NCI-H446 treated with DMSO at 0.1 percent for 48 hours (cell line): ENCODE data around the gene YKT6.
"Not testable (repeated sequence)": the region's sequence is repeated elsewhere in the genome, so short reads cannot be mapped to it uniquely, and the experiment has no call there.

Experiments
- DNase-seq: peaks from one replicate; lab custom pipeline; 2025; lab: John Stamatoyannopoulos, UW

Gene YKT6

GRCh38 chr7:44194069-44194468 lies 6.7 kb upstream of the YKT6 start:
- no peak for DNase-seq

- no peak for DNase-seq
Measured at GRCh38 chr7:44194562-44195145, 6.1 kb upstream of the YKT6 start.

GRCh38 chr7:44195889-44196288 lies 4.9 kb upstream of the YKT6 start:
- peak; percentile 15 for DNase-seq

GRCh38 chr7:44196450-44196872 lies 4.3 kb upstream of the YKT6 start:
- DNase-seq = peak; percentile 12

- no peak for DNase-seq
Measured at GRCh38 chr7:44197474-44197873, 3.3 kb upstream of the YKT6 start.

GRCh38 chr7:44200163-44200562 lies 615 bp upstream of the YKT6 start:
- DNase-seq = not testable (repeated sequence)

- no peak for DNase-seq
Measured at GRCh38 chr7:44201813-44202212, 1.0 kb downstream of the YKT6 start.

- DNase-seq = no peak
Measured at GRCh38 chr7:44206008-44206407, 5.2 kb downstream of the YKT6 start.

GRCh38 chr7:44208085-44208484 lies 7.3 kb downstream of the YKT6 start:
- no peak for DNase-seq

GRCh38 chr7:44210107-44210506 lies 9.3 kb downstream of the YKT6 start:
- DNase-seq = no peak

GRCh38 chr7:44211126-44211675 lies 10.4 kb downstream of the YKT6 start:
- DNase-seq = no peak

GRCh38 chr7:44212018-44212417 lies 11.2 kb downstream of the YKT6 start:
- no peak for DNase-seq

- no peak for DNase-seq
Measured at GRCh38 chr7:44212581-44213184, 11.9 kb downstream of the YKT6 start.

GRCh38 chr7:44213206-44213876 lies 12.6 kb downstream of the YKT6 start:
- DNase-seq = no peak

- no peak for DNase-seq
Measured at GRCh38 chr7:44213877-44214388, 13.2 kb downstream of the YKT6 start.

- no peak for DNase-seq
Measured at GRCh38 chr7:44215531-44215930, 14.8 kb downstream of the YKT6 start.

GRCh38 chr7:44216019-44216418 lies 15.2 kb downstream of the YKT6 start:
- DNase-seq = no peak

- DNase-seq = no peak
Measured at GRCh38 chr7:44216521-44217222, 15.9 kb downstream of the YKT6 start.

- DNase-seq = no peak
Measured at GRCh38 chr7:44217223-44217714, 16.5 kb downstream of the YKT6 start.

- DNase-seq = no peak
Measured at GRCh38 chr7:44217852-44218402, 17.1 kb downstream of the YKT6 start.

GRCh38 chr7:44218418-44219201 lies 17.8 kb downstream of the YKT6 start:
- no peak for DNase-seq
